GM19455 (cell line): ENCODE measurements around the gene NLRX1.
"Not testable (repeated sequence)": the region's sequence is repeated elsewhere in the genome, so short reads cannot be mapped to it uniquely, and the experiment has no call there.

ENCODE experiments used
- ATAC-seq: cut with Tn5 transposase; IDR thresholded peaks from one replicate; pipeline ENCODE4 v1.9.1; 2021; ENCODE audit not compliant: unreplicated experiment

Gene NLRX1, protein sequence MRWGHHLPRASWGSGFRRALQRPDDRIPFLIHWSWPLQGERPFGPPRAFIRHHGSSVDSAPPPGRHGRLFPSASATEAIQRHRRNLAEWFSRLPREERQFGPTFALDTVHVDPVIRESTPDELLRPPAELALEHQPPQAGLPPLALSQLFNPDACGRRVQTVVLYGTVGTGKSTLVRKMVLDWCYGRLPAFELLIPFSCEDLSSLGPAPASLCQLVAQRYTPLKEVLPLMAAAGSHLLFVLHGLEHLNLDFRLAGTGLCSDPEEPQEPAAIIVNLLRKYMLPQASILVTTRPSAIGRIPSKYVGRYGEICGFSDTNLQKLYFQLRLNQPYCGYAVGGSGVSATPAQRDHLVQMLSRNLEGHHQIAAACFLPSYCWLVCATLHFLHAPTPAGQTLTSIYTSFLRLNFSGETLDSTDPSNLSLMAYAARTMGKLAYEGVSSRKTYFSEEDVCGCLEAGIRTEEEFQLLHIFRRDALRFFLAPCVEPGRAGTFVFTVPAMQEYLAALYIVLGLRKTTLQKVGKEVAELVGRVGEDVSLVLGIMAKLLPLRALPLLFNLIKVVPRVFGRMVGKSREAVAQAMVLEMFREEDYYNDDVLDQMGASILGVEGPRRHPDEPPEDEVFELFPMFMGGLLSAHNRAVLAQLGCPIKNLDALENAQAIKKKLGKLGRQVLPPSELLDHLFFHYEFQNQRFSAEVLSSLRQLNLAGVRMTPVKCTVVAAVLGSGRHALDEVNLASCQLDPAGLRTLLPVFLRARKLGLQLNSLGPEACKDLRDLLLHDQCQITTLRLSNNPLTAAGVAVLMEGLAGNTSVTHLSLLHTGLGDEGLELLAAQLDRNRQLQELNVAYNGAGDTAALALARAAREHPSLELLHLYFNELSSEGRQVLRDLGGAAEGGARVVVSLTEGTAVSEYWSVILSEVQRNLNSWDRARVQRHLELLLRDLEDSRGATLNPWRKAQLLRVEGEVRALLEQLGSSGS

GRCh38 chr11:119168471-119169281, at the start of gene NLRX1:
Gene NLRX1, plus strand, starts transcription at chr11:119168725. Its CDS starts 2,679 bp downstream, at chr11:119171404.
- peak; percentile 88 for ATAC-seq

GRCh38 chr11:119118946-119119345, 49.6 kb upstream of the NLRX1 start:
- no peak for ATAC-seq

GRCh38 chr11:119120639-119121007, 47.9 kb upstream of the NLRX1 start:
- ATAC-seq, result no peak

DNA sequence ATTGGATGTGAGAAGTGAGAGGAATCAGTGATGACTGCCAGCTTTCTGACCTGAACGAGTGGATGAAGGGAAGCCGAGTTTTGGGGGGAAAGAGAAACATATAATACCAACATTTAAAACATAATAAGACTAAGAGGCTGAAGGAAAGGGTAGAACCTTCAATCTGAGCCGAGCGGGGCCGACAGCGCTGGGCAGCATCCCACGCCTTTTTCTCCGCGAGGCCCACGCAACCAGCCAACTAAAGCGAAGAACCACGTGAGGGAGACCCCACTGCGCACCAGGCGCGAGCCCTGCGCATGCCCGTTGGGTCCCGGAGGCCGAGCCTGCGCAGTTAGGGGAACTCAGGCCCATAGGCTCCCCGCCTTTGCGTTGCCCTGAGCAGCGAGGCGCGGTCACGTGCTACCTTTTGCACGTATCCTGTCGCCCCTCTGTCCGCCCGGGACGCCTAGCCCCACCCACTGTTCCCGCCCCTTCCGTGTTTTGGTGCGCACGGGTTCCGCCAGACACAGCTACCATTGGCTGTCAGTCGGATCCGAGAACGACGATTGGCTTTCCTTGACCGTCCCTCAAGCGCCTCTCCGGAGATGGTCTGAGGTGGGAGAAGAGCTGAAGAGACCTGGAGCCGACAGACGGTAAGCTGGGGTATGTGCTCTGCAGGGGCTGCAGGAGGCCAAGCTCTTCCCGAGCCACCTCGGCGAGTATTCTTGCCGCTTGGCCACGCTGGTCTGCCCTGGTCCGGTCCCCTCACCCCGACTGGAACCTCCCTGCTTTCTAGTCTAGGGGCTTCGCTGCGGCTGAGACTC, 47.3 kb upstream of the NLRX1 start, which contains the start of gene HINFP:
Gene HINFP (plus strand): TSS at position 573 of the 803 bp plus-strand sequence. CDS start 5,365 bp downstream, outside the sequence.
- ATAC-seq, result peak; percentile 94

GRCh38 chr11:119121811-119122124, 46.8 kb upstream of the NLRX1 start:
- ATAC-seq, result peak; percentile 5

- ATAC-seq, result no peak
Observed at GRCh38 chr11:119125821-119126220, 42.7 kb upstream of the NLRX1 start.

DNA sequence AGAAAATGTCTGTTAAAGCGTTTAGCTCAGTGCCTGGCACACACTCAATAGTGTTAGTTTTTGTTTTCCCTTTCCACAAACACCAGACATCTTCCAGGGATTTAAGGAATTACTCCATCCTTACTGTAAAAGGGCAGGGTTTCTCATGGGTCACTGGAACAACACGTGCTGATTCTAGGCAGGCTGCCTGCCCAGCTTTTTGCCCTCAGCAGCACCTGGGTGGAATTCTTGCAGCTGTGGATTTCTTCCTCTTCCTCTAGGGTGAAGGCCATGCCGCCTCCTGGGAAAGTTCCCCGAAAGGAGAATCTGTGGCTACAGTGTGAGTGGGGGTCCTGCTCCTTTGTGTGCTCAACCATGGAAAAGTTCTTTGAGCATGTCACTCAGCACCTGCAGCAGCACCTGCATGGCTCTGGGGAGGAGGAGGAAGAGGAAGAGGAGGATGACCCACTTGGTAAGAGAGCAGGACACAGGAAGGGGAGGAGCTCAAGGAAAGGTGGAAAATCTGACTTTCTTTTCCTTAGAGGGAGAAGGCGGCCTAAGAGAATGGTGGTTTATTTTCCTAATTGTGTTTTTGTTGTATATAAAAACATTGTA, 41.8 kb upstream of the NLRX1 start:
- no peak for ATAC-seq

DNA sequence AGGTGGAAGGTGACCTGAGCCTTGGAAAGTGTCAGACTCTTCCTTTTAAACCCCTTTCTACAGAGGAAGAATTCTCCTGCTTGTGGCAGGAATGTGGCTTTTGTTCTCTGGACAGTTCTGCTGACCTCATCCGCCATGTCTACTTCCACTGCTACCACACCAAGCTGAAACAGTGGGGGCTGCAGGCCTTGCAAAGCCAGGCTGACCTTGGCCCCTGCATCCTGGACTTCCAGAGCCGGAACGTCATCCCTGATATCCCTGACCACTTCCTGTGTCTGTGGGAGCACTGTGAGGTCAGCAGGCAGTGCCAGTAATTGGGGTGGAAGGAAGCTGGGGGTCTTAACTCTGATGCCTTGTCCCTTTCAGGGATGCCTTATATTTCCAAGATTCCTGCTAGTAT, 37.9 kb upstream of the NLRX1 start:
- ATAC-seq, result no peak

GRCh38 chr11:119134389-119134978, 34.0 kb upstream of the NLRX1 start:
- ATAC-seq, result no peak

DNA sequence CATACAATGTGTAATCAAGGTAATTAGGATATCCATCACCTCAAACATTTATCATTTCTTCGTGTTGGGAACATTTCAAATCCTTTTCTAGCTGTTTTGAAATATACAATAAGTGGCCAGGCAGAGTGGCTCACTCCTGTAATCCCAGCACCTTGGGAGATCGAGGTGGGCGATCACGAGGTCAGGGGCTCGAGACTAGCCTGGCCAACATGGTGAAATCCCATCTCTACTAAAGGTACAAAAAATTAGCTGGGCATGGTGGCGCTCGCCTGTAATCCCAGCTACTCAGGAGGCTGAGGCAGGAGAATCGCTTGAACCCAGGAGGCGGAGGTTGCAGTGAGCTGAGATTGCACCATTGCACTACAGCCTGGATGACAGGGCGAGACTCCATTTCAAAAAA, 29.2 kb upstream of the NLRX1 start:
- not testable (repeated sequence) for ATAC-seq

DNA sequence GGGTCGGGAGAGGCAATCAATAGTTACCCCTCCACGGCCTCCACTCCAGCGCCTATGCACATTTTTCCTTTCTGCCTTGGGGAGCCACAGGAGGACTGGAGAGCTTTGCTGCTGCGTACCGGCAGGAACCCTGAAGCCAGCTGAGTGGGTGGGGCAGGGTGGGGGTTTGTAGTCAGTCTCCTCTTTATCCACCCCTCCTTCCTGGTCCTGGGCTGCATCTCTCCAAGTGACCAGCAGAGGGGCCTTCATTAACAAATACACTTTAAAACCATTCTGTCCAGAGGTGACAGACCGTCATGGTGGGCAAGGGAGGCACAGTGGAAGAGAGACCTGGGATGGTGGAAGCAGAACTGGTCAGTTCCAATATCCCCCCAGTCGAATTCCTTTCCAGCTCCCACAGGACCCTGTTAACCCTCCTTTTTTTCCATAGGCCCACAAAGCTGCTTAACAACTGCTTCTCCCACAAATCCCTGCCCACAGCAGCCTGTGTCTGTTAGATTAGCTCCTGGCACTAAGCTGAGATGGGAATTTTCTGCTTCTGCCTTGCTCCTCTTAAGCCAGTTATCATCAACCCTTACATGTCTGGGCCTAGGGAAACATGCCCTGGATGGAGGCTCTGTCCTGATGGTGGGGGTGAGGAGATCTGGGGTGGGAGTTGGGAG, 23.6 kb upstream of the NLRX1 start:
- ATAC-seq, result no peak

DNA sequence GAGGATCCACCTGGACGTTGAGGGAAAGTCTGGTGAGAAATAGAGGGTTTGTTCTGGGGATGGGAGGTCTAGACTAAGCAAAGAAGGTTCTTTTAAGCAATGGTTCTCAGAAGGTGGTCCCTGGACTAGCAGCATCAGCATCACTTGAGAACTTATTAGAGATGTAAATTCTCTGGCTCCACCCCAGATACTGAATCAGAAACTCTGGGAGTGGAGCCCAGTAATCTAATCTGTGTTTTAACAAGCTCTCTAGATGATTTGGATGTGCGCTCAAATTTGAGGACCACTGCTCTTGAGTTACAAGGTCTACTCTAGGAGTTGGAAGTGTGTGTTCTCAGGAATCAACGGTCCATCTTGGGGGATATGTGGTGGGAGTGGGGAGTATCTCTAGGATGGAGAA, 23.0 kb upstream of the NLRX1 start:
- no peak for ATAC-seq

GRCh38 chr11:119147604-119148333, 20.8 kb upstream of the NLRX1 start:
- ATAC-seq, result no peak

- no peak for ATAC-seq
Observed at GRCh38 chr11:119148720-119149017, 19.9 kb upstream of the NLRX1 start.

- ATAC-seq, result no peak
Observed at GRCh38 chr11:119149018-119149785, 19.3 kb upstream of the NLRX1 start, which contains the start of gene ABCG4. Gene ABCG4, plus strand, starts transcription at chr11:119149052. Its CDS starts 914 bp downstream, at chr11:119149966.

- ATAC-seq, result no peak
Observed at GRCh38 chr11:119149786-119150275, 18.7 kb upstream of the NLRX1 start.

DNA sequence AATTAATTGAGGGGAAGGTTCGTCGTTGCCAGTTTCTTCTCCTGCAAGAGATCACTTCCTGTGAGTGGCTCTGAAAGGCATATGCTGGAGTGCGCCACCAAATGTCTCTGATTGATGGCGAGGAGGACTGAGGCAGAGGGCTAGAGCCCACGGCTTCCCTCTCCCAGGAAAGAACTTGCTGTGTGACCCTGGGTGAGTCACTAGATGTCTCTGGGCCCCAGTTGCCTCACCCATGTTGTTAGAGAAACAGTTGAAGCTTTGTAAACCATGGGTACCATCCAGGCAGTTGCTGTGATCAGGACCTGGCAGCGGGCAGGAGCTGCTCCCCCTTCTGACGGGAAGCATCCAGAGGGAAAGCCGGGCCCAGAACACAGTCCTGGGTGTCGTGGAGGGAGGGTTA, 16.5 kb upstream of the NLRX1 start:
- ATAC-seq, result no peak
